Osteoblast (primary cell): ENCODE data around the gene AOC3. TPM values are rescaled to one million over a fixed set of nuclear protein-coding genes. Genes with fewer than 3 reads are reported as not detected.

Source experiments
- DNase-seq: peaks from one replicate; pipeline ENCODE4 v3.0.0; 2011; ENCODE audit warnings: low spot score, mixed read lengths; ENCODE audit not compliant: insufficient read length; ENCODE audit errors: missing footprints
- H2AFZ ChIP-seq: 2 replicates; pipeline ENCODE4 v1.6.0; 2011; ENCODE audit warnings: mild to moderate bottlenecking, low read length
- H3K27ac ChIP-seq: 2 replicates; pipeline ENCODE4 v1.5.1; 2011; ENCODE audit warnings: mild to moderate bottlenecking, low read depth, low read length, moderate library complexity
- H3K27me3 ChIP-seq: 2 replicates; pipeline ENCODE4 v1.6.0; 2012; ENCODE audit warnings: mild to moderate bottlenecking, control low read depth, inconsistent platforms, low read length, moderate library complexity; ENCODE audit not compliant: insufficient read depth
- H3K36me3 ChIP-seq: 2 replicates; pipeline ENCODE4 v1.5.1; 2011; ENCODE audit warnings: mild to moderate bottlenecking, low read length, control low read depth, moderate library complexity; ENCODE audit not compliant: insufficient read depth
- H3K4me1 ChIP-seq: 2 replicates; pipeline ENCODE4 v1.5.1; 2011; ENCODE audit warnings: mild to moderate bottlenecking, low read length, control low read depth, moderate library complexity; ENCODE audit not compliant: insufficient read depth
- H3K4me2 ChIP-seq: 2 replicates; pipeline ENCODE4 v1.6.0; 2011; ENCODE audit warnings: mild to moderate bottlenecking, low read length; ENCODE audit not compliant: insufficient read depth
- H3K4me3 ChIP-seq: fragments of 200-600 bp; sonication (generic); 3 replicates; pipeline ENCODE4 v1.5.1; 2012; ENCODE audit warnings: mild to moderate bottlenecking, low read length, inconsistent platforms; ENCODE audit not compliant: insufficient read depth
- H3K79me2 ChIP-seq: 2 replicates; pipeline ENCODE4 v1.6.0; 2012; ENCODE audit warnings: mild to moderate bottlenecking, low read length, control low read depth, inconsistent platforms; ENCODE audit not compliant: insufficient read depth
- H3K9me3 ChIP-seq: 2 replicates; pipeline ENCODE4 v1.5.1; 2011; ENCODE audit warnings: low read depth, low read length, control low read depth
- H4K20me1 ChIP-seq: 2 replicates; pipeline ENCODE4 v1.6.0; 2012; ENCODE audit warnings: mild to moderate bottlenecking, low read length, control low read depth; ENCODE audit not compliant: insufficient read depth
- total RNA-seq: library from RNA; depleted of rRNA; stranded (reverse); fragments of >200 nt; gene quantifications from 2 replicates; pipeline ENCODE4 v1.2.3, GENCODE V29; 2012
- TF ChIP-seq, protein P1 (sequence below): IDR thresholded peaks from 2 replicates; pipeline ENCODE4 v1.5.1; 2011; ENCODE audit warnings: mild to moderate bottlenecking, low read depth, low read length, moderate library complexity; ENCODE audit errors: extremely low read depth

The AOC3 gene
- total RNA-seq, 1 donor: not detected

DNA sequence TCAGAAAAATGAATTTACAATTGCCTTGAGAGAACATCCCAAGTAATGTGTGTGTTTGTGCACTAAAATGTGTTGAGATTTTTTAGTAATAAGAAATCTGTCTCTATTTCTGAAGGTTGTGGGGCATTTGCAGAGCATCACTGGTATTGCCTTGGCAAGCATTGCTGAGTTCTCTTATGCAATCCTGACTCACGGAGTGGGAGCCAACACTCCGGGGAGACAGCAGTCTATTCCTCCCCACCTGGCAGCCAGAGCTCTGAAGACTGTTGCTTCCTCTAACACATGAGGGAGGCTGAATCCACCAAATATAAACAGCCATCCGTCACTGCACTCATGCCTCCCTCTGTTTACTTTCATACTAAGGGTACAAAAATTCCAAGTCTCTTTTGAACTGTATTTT lies 41.7 kb upstream of the AOC3 start:
- H2AFZ ChIP-seq: no peak overlapping the region
- H3K27me3 ChIP-seq: no peaks in the 10 kb centered on the region
- H3K36me3 ChIP-seq: peaks cover 29% of the 10 kb centered on the region
- no peak overlapping the region for H3K4me2 ChIP-seq
- no peaks in the 10 kb centered on the region for H3K79me2 ChIP-seq
- peaks cover 15% of the 10 kb centered on the region for H3K4me1 ChIP-seq
- DNase-seq: peak; percentile 94
- peaks cover 2% of the 10 kb centered on the region for H4K20me1 ChIP-seq
- peak overlapping the region; percentile 44 for H3K27ac ChIP-seq
- no peaks in the 10 kb centered on the region for H3K9me3 ChIP-seq
- TF ChIP-seq, protein P1, sequence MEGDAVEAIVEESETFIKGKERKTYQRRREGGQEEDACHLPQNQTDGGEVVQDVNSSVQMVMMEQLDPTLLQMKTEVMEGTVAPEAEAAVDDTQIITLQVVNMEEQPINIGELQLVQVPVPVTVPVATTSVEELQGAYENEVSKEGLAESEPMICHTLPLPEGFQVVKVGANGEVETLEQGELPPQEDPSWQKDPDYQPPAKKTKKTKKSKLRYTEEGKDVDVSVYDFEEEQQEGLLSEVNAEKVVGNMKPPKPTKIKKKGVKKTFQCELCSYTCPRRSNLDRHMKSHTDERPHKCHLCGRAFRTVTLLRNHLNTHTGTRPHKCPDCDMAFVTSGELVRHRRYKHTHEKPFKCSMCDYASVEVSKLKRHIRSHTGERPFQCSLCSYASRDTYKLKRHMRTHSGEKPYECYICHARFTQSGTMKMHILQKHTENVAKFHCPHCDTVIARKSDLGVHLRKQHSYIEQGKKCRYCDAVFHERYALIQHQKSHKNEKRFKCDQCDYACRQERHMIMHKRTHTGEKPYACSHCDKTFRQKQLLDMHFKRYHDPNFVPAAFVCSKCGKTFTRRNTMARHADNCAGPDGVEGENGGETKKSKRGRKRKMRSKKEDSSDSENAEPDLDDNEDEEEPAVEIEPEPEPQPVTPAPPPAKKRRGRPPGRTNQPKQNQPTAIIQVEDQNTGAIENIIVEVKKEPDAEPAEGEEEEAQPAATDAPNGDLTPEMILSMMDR: no peak
- H3K4me3 ChIP-seq: no peak overlapping the region

DNA sequence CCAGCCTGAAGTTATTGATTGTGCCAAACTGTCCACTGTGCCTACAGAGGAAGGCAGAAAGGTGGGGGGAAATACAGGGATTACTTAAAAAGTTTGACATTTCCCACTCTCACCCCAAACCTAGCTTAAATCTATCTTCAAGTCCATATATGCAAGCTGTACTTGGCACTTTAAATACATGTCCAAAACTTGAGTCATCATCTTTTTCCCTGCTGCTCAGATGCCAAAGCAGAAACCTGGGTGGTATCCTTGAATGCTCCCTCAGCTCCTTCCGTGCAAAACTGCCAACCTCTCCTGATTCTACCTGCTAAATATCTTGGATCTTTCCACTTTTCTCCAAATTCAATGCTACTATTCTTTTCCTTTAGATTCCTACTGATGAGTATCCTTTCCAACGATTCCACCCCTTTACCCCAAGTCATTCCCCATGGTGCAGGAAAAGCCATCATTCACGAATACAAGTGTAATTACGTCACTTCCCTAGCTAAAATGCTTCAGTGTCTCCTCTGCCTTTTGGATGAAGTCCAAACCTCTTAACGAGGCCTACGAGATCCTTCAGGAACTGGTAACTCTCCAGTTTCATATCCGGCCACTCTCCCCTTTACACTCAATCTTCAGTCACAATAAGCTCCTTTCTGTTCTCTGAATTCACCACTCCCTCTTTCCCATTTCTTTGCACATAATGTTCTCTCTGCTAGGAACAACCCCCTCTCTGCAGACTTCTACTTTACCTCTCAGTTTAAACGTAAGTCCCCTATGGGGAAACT lies 36.2 kb upstream of the AOC3 start:
- H3K9me3 ChIP-seq: no peaks in the 10 kb centered on the region
- peak overlapping the region; percentile 15 for H2AFZ ChIP-seq
- H3K79me2 ChIP-seq: no peaks in the 10 kb centered on the region
- peak; percentile 92 for DNase-seq
- no peaks in the 10 kb centered on the region for H3K27me3 ChIP-seq
- TF ChIP-seq, protein P1: no peak
- no peaks in the 10 kb centered on the region for H4K20me1 ChIP-seq
- peak overlapping the region; percentile 69 for H3K4me2 ChIP-seq
- peak overlapping the region; percentile 63 for H3K27ac ChIP-seq
- H3K4me3 ChIP-seq: peak overlapping the region; percentile 43
- H3K36me3 ChIP-seq: peaks cover 72% of the 10 kb centered on the region
- peaks cover 42% of the 10 kb centered on the region for H3K4me1 ChIP-seq

DNA sequence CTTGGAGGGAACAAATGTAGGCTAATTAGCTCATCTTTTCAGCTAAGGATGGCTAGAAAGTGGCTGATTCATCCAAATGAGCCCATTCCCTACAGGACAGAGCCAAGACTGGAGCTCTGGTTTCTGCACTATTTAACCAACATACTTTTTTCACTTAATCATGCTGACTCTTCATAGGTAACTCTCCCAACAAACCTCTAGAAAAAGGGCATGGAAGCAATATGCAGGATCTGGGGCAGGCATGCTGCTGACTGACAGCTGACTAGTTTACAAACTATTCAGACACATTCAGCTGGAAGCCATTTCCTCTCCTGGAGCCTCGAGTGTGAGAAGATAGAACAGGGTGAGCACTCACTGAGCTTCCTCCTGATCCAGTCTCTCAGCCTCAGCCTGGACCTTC lies 33.1 kb upstream of the AOC3 start:
- Histone ChIP-seq H3K27me3 (no peaks in the 10 kb centered on the region), H3K79me2 (peaks cover 19% of the 10 kb centered on the region), H3K4me3 (no peak overlapping the region), H3K27ac (peak overlapping the region; percentile 86), H3K4me2 (no peak overlapping the region), H3K9me3 (no peaks in the 10 kb centered on the region), H3K36me3 (peaks cover 65% of the 10 kb centered on the region), H4K20me1 (no peaks in the 10 kb centered on the region), H2AFZ (no peak overlapping the region), H3K4me1 (peaks cover 43% of the 10 kb centered on the region)
- DNase-seq: peak; percentile 8
- TF ChIP-seq, protein P1: no peak

DNA sequence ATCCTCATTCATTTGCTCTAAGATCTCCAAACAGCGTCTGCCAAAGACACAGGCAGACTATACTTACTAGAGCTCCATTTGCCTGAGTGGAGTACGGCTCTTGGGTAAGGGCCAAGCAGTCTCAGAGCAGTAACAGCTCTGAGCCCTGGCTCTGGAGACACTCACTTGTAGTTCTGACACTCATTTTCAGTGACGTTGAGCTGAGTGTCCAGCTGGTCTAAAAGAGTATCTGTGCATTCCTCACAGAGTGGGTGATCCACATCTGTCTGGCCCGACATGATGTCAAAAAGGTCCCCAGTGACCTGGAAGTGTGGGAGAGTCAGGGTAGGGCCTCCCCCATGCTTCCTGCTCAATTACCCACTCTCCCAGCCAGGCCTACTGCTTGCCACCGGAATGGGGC lies 32.6 kb upstream of the AOC3 start:
- Histone ChIP-seq H3K79me2 (peaks cover 24% of the 10 kb centered on the region), H3K4me2 (no peak overlapping the region), H3K4me3 (no peak overlapping the region), H3K4me1 (peaks cover 48% of the 10 kb centered on the region), H3K27me3 (no peaks in the 10 kb centered on the region), H2AFZ (no peak overlapping the region), H4K20me1 (no peaks in the 10 kb centered on the region), H3K27ac (peak overlapping the region; percentile 86), H3K36me3 (peaks cover 64% of the 10 kb centered on the region), H3K9me3 (no peaks in the 10 kb centered on the region)
- TF ChIP-seq, protein P1: no peak
- DNase-seq: peak; percentile 32
